HEK293T (cell line): ENCODE measurements around the gene CAPS2.

Source experiments
- BHLHE40 ChIP-seq: fragments of 450-650 bp; IDR thresholded peaks from 2 replicates; pipeline ENCODE4 v1.6.1; 2016; ENCODE audit warnings: mild to moderate bottlenecking, moderate library complexity, borderline replicate concordance
- ELF4 ChIP-seq: fragments of 450-650 bp; IDR thresholded peaks from 2 replicates; pipeline ENCODE4 v1.6.1; 2017; ENCODE audit warnings: antibody characterized with exemption
- FOXA1 ChIP-seq: fragments of 450-650 bp; IDR thresholded peaks from 2 replicates; pipeline ENCODE4 v1.6.1; 2016; ENCODE audit warnings: mild to moderate bottlenecking
- FOXM1 ChIP-seq: fragments of 450-650 bp; IDR thresholded peaks from 2 replicates; pipeline ENCODE4 v1.6.1; 2017; ENCODE audit warnings: mild to moderate bottlenecking, borderline replicate concordance
- LEF1 ChIP-seq: fragments of 450-650 bp; IDR thresholded peaks from 2 replicates; pipeline ENCODE4 v1.6.1; 2017; ENCODE audit warnings: mild to moderate bottlenecking, borderline replicate concordance
- SP1 ChIP-seq: fragments of 450-650 bp; IDR thresholded peaks from 2 replicates; pipeline ENCODE4 v1.6.1; 2017
- SUZ12 ChIP-seq: fragments of 450-650 bp; IDR thresholded peaks from 2 replicates; pipeline ENCODE4 v1.6.1; 2016; ENCODE audit warnings: mild to moderate bottlenecking
- TARDBP ChIP-seq: fragments of 450-650 bp; IDR thresholded peaks from 2 replicates; pipeline ENCODE4 v1.6.1; 2016
- ZNF384 ChIP-seq: fragments of 450-650 bp; IDR thresholded peaks from 2 replicates; pipeline ENCODE4 v1.6.1; 2016
- TF ChIP-seq, protein P1 (sequence below): fragments of 450-650 bp; IDR thresholded peaks from 2 replicates; pipeline ENCODE4 v1.6.1; 2016

DNA sequence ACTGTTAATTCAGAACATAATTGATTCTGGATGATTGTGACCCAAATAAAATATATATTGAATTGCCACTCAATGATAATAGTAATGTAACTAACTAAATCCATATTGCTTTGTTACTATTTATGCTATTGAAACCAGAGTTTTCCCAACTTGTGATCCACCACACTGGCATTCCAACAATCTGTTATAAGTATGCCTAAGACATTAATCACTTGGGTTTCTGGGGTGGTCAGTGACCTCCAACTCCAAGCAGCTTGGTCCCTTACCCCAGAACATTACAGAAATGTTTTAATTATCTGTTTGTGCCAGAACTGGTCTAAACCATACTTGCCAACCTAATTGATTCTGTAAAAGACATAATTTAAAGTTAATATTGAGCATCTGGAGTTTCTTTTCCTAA is 14.6 kb downstream of the CAPS2 start:
- TF ChIP-seq SUZ12, result no peak
- TF ChIP-seq FOXM1, result no peak
- TF ChIP-seq FOXA1, result no peak
- TF ChIP-seq BHLHE40, result no peak
- TF ChIP-seq ELF4, result no peak
- TF ChIP-seq TARDBP, result no peak
- TF ChIP-seq SP1, result no peak
- no peak for TF ChIP-seq ZNF384
- TF ChIP-seq, protein P1, sequence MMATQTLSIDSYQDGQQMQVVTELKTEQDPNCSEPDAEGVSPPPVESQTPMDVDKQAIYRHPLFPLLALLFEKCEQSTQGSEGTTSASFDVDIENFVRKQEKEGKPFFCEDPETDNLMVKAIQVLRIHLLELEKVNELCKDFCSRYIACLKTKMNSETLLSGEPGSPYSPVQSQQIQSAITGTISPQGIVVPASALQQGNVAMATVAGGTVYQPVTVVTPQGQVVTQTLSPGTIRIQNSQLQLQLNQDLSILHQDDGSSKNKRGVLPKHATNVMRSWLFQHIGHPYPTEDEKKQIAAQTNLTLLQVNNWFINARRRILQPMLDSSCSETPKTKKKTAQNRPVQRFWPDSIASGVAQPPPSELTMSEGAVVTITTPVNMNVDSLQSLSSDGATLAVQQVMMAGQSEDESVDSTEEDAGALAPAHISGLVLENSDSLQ, result no peak
- TF ChIP-seq LEF1, result no peak
